ENCODE measurements around the gene MSL1. TPM values are rescaled to one million over a fixed set of nuclear protein-coding genes. Genes with fewer than 3 reads are reported as not detected.

The MSL1 gene
- total and polyA plus RNA-seq, 8 donors = 21.0 to 105 (median 33.5) TPM

GRCh38 chr17:40175928-40176753 lies 54.4 kb downstream of the MSL1 start:
- no peak for ATAC-seq
- no peaks in the 10 kb centered on the region for H3K9me3 ChIP-seq
- H3K4me3 ChIP-seq = no peak overlapping the region
- DNase-seq = no peak
- TF ChIP-seq CTCF (IDR thresholded peaks at IDR 0.05) = no peak
- FAIRE-seq = no peak
- 76 to 82% methylated on average over 7 of the region's 7 CpGs for WGBS, 2 donors
- H3K4me1 ChIP-seq = peaks cover 0 to 10% (median 0%) of the 10 kb centered on the region in 3 donors
- intact Hi-C loops (cut with DNase I) = no loop called here
- peaks cover 0 to 9% (median 6%) of the 10 kb centered on the region in 3 donors for H3K36me3 ChIP-seq
- no peaks in the 10 kb centered on the region for H3K27me3 ChIP-seq
- no peak overlapping the region for H3K27ac ChIP-seq

DNA sequence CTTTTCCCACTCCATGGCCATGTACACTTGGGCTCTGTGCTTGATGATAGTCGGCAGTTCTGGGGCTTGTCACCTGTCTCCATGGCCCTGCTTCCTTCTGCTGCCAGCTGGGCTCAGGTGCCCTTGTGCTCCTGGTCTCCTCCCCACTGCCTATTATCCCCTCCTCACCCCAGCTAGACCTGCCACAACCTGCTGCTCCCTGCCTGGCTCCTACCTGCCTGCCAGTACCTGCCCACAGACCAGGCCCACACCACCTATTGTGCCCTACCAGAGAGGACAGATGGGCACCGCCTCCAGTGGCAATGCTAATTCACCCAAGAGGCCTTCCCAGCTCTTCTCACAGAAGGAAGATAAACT lies 55.0 kb downstream of the MSL1 start:
- Histone ChIP-seq H3K27ac (no peak overlapping the region), H3K27me3 (no peaks in the 10 kb centered on the region), H3K9me3 (no peaks in the 10 kb centered on the region), H3K4me3 (no peak overlapping the region), H3K4me1 (peaks cover 0 to 11% (median 0%) of the 10 kb centered on the region in 3 donors), H3K36me3 (peaks cover 0 to 4% (median under 1%) of the 10 kb centered on the region in 3 donors)
- intact Hi-C loops (cut with DNase I) = no loop called here
- WGBS, 2 donors = 58 to 59% methylated on average over 2 of the region's 2 CpGs
- DNase-seq = no peak
- FAIRE-seq = no peak
- no peak for TF ChIP-seq CTCF (IDR thresholded peaks at IDR 0.05)
- ATAC-seq = peak in 3 of 4 donors; percentile 3 to 13 (median 4)

GRCh38 chr17:40177275-40177874 lies 55.6 kb downstream of the MSL1 start, which contains the start of gene RAPGEFL1:
Gene RAPGEFL1, plus strand, starts transcription at chr17:40177470. Its CDS starts 392 bp downstream, at chr17:40177862.
- no peak for TF ChIP-seq CTCF (IDR thresholded peaks at IDR 0.05)
- no peaks in the 10 kb centered on the region for H3K9me3 ChIP-seq
- peaks cover 0 to 11% (median 0%) of the 10 kb centered on the region in 3 donors for H3K4me1 ChIP-seq
- peak within 1 kb of the TSS; percentile 35 to 65 (median 54) for H3K4me3 ChIP-seq
- intact Hi-C loops (cut with DNase I) = no loop called here
- 0 to 1% methylated on average over 32 to 49 of the region's 57 CpGs for WGBS, 2 donors
- no peak within 1 kb of the TSS for H3K27ac ChIP-seq
- ATAC-seq (peak; percentile 87 to 92 (median 88)), DNase-seq (peak; percentile 78 to 91 (median 83)), FAIRE-seq (no peak)
- no peaks in the 10 kb centered on the region for H3K27me3 ChIP-seq
- H3K36me3 ChIP-seq = no peaks in the 10 kb centered on the region

DNA sequence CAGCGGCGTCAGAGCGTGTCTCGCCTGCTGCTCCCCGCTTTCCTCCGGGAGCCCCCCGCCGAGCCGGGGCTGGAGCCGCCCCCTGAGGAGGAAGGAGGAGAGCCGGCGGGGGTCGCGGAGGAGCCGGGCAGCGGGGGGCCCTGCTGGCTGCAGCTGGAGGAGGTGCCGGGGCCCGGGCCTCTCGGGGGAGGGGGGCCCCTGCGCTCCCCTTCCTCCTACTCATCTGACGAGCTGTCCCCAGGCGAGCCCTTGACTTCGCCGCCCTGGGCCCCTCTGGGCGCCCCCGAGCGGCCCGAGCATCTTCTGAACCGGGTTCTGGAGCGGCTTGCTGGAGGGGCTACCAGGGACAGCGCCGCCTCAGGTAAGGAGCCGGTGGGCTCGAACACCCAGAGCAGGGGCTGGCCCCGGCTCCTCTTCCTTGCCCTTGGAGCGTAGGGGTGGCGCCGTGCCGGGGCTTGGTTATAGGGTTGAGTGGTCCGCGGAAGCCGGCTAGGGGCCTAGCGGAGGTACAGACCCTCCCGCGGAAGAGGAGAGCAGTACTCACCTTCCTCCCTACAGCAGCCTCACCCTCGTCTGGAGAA lies 56.3 kb downstream of the MSL1 start:
- Histone ChIP-seq H3K4me3 (peak overlapping the region; percentile 35 to 65 (median 54)), H3K4me1 (peaks cover 0 to 11% (median 0%) of the 10 kb centered on the region in 3 donors), H3K36me3 (no peaks in the 10 kb centered on the region), H3K27ac (no peak overlapping the region), H3K27me3 (no peaks in the 10 kb centered on the region), H3K9me3 (no peaks in the 10 kb centered on the region)
- no peak for FAIRE-seq
- 30 to 35% methylated on average over 32 to 45 of the region's 46 CpGs for WGBS, 2 donors
- intact Hi-C loops (cut with DNase I) = no loop called here
- TF ChIP-seq CTCF (IDR thresholded peaks at IDR 0.05) = no peak
- DNase-seq = peak in 2 of 6 donors; percentile 63 to 81
- ATAC-seq = peak in 1 of 4 donors; percentile 1

All from pancreas (tissue), 10 donors.